Activated CD4-positive, CD25-positive, alpha-beta regulatory T cell treated with anti-CD3 and anti-CD28 coated beads, Interleukin-2, amount 50 U/mL, for 16 hours (primary cell): ENCODE measurements around the gene ETV3.
"Not testable (repeated sequence)": the region's sequence is repeated elsewhere in the genome, so short reads cannot be mapped to it uniquely, and the experiment has no call there.

ENCODE experiments used
- DNase-seq: peaks from one replicate; pipeline ENCODE4 v3.0.0-alpha.2; 2020; ENCODE audit warnings: low read depth, low spot score

The ETV3 gene

DNA sequence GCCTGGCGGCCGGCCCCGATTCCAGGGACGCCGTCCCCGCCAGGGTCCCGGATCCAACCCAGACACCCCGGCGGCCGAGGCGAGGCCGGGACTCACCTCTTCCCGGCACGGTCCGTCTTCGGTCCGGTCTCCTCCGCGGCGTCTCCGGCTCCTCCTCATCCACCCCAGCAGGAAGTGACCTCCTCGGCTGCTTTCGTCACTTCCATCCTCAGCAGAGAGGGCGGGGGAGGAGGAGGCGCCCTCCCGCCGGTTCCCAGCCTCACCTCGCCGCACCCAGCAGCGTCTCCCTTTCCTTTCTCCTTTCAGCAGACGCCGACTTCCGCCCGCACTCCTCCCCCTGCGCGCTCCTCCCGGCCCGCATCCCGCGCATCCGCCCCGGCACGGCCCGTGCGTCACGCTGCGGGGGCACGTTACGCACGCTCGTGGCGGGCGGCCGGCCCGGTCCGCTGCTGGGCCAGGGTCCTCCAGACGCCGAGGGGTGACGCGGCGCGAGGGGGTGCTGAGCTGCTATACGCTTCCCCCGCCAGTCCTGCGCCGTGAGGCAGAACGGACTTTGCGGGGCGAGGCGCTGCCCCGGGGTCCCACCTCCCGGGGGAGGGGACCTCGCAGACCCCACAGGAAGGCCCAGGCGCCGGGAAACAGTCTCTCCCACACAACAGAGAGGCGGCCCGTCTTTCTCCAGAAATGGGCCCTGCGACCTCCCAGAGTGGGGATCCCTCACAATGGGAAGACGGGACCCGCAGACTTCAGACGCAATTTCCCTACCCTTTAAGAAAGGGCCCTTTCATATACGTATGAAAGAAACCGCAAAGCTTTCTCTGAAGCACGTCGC is at the start of gene ETV3:
Gene ETV3 (minus strand): TSS at position 176 of the 832 bp plus-strand sequence. CDS start 2,043 bp downstream, outside the sequence.
- peak; percentile 72 for DNase-seq

DNA sequence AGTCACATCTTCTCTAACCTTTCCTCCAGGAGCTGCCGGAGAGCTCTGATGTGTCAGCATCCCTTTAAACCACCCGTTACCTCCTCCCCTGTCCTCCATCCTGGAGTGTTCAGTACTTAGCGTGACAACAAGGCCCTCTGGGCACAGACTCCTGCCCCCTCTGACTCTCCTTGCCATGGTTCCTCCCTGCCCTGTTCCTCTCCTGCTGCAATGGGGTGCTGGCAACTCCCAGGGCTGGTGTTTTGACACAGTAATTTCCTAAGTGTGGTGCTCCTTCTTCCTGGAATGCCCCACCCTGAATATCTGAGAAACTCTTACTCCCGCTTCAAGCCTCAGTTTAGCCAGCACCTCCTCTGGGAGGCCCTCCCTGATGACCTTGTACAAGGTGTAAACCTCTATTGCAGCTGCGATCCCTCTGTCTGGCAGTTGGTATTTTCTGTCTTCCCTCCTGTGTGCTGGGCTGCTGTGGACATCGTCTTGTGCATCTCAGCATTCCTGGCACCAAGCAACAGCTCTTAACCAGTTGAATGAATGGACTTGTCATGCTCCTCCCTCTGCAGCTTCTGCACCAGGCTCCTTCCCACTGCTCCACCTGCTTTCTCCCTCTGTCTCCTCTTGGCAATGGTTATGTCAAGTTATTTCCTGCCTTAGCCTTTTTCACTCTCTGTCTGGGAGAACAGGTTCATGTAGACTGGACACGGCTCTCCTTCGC is 48.2 kb upstream of the ETV3 start:
- DNase-seq: no peak

DNA sequence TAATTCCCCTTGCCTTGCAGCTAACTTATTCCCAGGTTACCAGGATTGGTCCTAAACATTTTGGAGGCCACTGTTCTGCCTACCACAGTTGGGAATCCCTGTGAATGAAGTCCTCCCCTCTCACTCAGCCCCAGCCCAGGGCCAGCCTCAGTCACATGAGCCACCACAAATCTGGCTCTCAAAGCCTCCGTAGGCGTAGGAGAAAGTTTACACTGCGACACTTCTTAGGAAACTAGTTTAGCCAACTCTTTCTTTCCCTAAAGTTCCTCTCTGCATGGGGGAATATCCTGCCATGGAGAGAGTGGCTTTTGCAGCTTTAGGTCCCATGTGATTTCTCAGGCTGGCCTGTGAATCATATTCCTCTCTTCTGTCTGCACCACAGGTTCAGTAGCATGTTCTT is 45.7 kb upstream of the ETV3 start:
- DNase-seq: no peak

DNA sequence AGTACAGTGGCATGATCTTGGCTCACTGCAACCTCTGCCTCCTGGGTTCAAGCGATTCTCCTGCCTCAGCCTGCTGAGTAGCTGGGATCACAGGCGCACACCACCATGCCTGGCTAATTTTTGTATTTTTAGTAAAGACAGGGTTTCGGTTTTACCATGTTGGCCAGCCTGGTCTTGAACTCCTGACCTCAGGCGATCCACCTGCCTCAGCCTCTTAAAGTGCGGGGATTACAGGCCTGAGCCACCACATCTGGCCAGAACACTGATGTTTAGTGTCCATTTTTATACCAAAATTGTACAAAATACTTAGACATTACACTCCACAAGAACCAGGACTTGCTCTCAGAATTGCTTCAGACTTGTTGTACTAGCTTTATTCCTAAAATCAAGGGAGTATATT is 44.2 kb upstream of the ETV3 start:
- not testable (repeated sequence) for DNase-seq

DNA sequence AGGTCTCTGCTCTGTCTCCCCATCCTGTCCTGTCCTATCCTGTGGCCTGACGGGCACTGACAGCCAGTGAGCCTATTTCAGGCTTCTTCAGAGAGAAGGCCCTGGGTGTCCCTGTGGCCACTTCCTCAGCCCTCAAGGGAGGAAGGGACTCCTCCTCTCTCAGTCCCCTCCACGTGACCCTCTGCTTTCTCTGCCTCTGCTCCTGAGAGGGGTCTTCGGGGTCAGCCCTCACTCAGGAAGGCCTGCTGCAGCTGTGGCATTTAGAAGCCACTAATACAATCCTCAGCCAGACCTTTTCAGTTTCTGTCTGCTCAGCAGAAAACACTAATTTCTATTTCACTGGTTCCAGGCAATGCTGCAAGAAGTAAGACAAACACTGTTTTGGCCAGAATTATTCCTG is 43.6 kb upstream of the ETV3 start:
- no peak for DNase-seq

DNA sequence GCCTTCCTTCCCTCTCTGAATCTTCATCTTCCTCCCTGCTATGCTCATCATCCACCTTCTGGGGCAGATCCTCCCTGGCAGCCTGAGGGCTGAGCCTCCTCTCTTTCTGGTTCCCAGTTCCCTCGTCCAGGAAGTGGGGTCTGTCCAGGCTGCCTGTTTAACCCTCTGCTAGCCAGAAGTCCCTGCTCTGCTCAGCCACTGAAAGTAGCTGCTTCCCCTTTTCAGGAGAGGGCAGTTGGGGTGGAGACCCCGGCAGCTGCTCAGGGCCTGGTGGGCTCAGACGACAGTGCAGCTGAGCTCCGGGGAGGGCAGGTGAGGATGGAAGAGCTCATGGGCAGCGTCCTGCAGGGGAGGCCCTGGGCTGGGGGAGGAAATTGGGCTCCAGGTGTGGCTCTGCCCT is 43.1 kb upstream of the ETV3 start:
- no peak for DNase-seq

DNA sequence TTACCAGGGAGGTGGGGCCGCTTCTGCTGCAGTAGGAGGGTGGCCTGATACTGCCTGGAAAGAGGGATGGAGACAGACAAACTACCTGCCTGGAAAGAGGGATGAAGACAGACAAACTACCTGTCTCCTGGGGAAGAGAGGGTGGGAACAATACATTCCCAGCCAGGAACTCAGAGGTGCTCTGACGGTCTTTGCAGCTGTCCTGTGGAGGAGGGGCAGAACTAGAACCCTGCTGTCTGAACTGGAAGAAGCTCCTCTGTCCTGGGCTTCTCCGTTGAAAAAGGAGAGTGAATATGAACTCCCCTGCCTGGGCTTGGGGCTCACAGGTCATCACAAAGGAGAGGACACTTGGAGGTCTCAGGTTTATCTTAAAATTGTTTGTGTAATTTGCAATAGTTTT is 40.3 kb upstream of the ETV3 start:
- no peak for DNase-seq

DNA sequence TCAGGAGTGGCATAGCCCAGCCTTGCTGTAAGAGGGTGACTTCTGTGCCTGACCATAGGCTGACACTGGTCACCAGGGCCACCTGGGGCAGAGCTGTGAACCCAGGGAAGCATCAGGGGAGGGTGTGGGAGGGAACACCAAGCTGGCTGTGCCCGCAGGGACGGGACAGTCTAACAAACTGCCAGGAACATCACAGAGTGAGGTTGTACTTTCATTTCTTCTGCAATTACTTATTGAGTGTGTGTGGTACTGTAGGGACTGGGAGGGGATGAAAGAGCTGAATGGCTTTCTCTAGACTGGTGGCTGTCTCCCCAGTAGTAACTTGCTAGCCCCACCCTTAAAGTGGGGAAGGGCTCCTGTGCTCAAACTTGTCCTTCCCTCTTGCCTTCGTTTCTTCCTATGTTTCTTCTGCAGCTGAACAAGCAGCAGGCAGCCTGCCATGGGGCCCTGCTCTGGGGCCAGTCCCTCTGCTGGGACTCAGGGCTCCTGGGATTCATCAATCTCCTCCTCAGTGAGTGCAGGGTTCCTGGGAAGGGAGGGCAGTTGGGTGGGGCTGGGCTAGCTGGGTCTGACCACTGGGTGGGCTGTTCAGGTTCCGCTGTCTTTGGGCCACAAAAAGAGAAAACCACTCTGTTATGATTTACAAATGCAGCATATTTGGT is 39.7 kb upstream of the ETV3 start:
- no peak for DNase-seq

DNA sequence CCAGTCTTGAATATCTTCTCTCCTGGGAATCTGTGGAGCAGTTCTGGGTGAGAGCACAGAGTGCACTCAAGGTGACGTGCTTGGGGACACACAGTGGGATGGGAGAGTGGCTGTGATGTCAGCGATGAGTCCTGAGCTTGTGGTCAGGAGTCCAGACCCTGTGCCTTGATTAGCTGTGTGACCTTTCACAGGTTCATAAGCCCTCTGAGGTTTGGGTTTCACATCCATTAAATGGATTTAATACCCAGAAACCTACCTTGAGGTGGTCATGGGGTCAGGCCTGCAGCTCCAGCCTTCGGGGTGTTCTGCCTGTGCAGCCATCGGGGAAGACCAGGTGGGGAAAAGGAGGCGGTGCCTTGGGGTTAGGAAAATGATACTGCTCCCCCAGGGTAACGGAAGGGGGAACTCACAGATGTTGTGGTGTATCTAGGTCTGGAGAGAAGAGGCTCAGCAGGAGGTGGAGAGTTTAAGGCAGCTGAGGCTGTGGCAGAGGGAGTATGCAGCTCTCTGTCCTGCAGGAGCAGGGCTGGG is 38.5 kb upstream of the ETV3 start:
- DNase-seq: no peak

DNA sequence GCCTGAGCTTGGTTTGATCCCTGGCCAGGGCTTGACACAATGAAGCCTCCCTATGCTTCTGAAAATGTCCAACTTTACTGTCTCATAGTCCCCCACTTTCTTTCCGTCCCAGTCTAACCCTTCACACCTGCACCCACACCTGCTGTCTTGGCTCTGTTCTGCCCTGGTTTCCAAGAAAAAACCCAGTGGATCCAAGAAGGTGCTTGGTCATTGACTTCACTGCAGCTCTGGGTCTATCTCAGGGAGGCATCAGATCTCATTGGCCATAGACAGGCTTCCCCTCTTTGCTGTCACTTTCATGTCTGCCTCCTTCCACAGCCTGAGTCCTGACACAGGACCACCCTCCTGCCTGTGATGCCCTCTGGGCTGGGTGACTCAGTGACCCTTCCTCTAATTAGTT is 37.8 kb upstream of the ETV3 start:
- DNase-seq: no peak

DNA sequence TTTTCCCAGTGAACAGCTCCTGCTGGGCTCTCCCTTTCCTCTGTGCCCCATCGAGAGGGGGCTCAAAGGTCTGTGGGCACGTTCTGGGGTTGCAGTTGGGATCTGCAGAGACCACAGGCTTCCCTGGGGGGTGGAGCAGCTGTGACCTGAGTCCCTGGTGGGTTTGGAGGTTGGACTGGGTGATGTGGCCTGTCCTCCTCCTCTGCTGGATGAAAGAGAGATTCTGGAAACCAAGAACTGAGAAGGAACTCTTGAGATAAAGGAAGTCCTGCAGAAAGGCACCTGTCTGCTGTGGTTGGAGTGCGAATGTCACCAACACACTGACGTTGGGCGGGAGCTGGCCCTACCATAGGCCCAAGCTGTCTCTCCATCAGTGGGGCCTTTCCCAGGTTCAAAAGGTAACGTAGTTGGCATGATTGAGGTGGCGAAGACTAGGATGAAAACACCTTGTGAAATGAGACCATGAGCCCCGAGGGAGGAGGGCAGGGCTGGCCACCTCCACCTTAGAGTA is 35.8 kb upstream of the ETV3 start:
- no peak for DNase-seq

DNA sequence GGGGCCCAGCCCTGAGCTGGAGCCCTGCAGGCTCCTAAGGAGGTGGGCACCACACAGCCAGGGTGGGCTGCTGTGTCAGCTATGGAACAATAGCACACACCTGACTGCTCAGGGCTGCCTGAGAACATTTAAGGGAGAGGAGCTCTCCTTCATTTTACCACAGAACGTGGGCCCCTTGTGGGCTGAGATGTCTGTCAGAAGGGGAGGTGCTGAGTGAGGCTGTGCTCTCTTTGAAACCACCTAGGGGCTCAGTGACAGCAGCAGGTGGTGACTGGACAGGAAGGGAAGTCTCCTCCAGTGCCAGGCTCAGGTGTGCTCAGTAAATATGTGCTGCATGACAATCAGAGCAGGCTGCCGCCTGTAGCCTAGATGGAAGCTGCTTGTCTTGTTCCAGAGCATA is 35.0 kb upstream of the ETV3 start:
- not testable (repeated sequence) for DNase-seq

DNA sequence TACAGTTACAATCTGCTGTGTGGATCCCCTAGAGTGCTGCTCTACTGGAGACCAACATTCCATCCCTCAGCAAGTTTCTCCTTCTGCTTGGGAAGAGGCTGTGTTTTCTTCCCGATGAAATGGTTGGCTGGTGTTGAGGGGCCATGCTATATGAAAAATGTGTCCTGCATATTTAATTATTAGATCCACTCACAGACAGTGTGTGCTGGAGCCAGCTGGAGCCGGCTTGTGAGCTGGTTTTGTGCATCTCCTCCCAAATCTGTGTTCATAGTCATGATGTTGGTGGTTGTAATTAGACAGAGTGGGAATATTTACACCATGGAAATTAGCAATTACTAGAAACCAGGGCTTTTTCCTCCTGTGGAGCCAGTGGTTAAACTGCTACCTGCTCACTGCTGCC is 34.4 kb upstream of the ETV3 start:
- DNase-seq: not testable (repeated sequence)

DNA sequence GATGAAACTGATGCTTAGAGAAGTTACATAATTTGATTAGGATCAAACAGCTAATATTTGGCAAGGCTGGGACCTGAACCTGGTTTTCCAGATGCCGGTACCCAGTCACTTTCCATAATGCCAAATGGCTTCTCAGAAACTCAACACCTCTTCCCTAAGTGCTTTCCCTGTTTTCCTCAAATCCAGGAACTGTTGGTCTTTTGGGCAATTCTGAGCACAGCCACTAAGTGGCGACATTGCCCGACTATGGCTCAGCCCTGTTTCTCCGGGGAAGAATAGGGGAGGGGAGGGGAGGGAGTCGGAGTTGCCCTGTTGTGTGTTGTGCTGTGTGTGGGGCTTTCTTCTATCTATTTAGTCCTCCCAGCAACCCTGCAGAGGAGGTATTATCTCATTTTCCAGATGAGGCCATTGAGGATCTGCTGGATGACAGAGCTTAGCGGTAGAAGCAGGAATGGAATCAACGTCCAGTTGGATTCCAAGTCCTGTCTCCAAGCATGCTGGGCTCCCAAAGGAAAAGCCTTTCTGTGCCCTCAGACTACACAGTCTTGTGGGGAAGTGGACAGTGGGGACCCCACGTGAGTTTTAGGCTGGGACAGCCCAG is 33.8 kb upstream of the ETV3 start:
- DNase-seq: not testable (repeated sequence)

DNA sequence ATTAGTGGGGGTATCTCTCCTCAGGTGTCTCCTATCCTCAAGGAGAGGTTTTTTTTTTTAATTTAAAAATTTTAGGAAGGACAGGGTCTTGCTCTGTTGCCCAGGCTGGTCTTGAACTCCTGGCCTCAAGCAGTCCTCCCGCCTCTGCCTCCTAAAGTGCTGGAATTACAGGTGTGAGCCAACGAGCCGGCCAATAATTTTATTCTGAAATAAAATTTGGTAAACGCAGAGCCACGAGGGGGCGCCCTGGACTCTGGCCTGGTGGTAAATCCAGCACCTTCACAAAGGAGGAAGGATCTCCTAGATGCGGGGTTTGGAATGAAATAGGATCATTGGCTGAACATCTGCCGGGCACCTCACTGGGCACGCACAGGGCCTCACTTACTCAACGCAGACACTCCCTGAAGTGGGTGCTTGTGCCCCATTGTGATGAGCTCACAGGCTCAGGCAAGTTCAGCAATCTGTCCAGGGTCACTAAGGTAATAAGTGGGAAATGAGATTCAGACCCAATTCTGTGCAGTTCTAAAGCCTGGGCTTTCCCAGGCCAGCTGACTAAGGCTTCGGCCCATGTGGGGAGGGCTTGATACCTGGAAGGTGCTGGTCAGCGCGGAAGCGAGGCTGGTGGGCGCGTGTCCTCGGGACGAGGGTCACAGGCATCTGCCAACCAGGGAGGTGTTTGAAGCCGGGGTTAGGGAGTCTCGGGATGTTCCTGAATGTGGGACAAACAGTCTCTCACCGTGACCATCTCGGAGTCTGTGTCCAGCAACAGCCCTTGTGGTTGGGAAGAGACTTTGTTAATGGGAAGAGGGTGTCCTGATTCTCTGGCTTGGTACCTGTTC is 32.7 kb upstream of the ETV3 start:
- DNase-seq: no peak

DNA sequence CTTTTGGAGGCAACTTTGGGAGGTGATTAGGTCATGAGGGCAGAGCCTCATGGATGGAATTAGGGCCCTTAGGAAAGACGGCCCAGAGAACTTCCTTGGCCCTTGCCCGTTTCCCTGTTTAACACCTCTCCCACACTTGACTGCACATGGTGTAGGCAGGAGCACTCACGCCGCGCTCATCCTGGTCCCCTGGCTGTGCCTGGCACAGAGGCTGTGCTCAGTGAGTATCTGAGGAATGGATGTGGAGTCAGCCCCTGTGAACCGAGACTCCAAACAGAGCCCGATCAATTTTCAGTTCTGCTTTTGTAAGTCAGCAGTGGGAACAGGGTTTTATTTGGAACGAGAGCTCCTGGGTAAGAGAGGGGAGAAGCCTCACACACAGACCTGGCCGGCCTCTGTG is 29.8 kb upstream of the ETV3 start:
- no peak for DNase-seq

DNA sequence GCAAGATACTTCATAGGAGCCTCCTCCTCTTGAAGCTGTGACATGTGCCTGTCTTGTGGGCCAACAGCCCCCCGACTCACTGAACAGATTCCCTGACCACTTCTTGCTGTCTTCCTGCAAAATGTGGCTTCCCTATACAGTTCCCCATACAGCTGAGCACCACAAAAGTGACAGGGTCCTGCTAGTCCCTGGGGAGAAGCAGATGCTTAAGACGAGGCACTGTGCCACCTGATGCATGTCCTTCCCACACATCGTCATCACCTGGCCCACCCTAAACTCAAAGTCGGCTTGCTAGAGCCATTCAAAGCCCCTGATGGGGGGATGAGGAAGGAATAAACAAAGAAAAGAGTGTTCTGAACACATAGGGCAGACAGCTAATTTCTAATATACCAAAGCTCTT is 29.2 kb upstream of the ETV3 start:
- DNase-seq: no peak

DNA sequence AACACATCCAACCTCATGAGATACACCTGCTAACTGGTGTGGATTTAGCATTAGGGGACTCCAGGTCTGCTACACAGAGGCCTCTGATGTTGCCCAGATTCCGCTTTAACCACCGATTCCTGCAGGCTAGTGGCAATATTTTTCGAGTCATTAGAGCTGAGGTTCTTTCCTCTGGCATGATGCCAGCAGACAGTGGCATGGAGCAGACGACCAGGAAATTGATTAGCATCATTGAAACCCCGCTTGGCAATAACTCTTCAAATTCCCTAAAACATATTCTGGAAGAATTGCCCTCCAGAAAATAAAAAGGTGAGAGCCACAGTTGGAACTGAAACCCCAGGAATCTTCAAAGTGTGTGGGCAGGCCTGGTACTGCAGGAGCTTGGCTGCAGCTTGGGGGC is 28.4 kb upstream of the ETV3 start:
- DNase-seq: no peak

DNA sequence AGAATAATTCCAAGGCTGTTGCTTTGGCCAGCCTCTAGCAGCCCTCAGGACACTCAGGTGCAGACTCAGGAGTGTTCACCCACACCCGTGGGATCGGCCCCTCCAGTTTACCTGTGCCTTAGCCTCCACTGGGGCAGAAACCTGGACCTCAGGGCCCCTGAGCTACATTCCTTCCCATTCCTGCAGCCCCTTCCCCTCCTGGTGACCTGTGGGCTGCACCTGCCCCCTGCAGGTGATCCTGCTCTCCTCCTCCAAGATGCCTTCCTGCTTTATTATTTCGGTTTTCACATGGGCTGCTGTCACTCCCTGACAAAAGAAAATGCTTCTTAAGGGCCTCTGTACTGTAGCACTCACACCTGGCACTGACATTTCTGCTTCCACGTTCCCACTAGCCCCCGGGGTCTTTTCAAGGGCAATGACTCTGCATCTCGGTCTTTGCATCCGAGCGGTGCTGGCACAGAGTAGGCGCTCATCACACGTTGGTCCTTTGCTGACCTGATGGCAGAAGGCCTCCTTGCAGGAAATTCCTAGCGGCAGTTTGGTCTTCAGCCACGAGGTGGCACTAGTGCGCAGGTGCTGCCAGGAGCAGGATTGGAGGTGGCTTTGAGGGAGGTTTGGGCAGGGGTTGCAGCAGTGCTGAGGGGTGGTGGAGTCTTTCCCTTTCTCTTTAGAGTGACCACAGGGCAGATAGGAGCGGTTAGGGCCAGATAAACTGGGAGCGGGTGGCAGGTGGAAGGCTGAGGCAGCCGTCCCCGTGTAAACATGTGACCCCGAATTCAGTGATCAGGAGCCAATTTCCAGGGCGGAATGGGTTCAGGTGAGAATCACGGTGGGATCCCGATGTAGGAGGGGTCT is 25.3 kb upstream of the ETV3 start:
- DNase-seq: peak; percentile 49

DNA sequence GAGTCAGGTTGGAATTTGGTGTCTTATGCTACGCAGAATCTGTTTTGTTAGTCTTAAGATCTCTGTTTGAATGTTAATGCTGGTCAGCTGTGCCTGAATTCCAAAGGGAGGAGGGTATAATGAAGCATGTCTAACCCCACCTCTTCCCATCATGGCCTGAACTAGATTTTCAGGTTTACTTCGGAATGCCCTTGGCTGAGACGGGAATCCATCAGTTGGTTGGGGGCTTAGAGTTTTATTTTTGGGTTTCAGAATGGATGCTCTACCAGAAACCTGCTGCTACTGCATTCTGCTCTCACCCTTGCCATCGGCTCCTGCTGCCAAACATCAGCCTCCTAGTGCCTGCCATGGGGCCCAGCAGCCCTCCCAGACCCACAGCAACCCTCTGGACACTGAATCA is 24.1 kb upstream of the ETV3 start:
- no peak for DNase-seq
